Activated T-cell treated with anti-CD3 and anti-CD28 coated beads, Interleukin-2, amount 50 U/mL, for 1 hour (primary cell): ENCODE results near the gene PNMT.
"Not testable (repeated sequence)": the region's sequence is repeated elsewhere in the genome, so short reads cannot be mapped to it uniquely, and the experiment has no call there.

ENCODE experiments used
- DNase-seq: peaks from one replicate; pipeline ENCODE4 v3.0.0-alpha.2; 2020

The PNMT gene

DNA sequence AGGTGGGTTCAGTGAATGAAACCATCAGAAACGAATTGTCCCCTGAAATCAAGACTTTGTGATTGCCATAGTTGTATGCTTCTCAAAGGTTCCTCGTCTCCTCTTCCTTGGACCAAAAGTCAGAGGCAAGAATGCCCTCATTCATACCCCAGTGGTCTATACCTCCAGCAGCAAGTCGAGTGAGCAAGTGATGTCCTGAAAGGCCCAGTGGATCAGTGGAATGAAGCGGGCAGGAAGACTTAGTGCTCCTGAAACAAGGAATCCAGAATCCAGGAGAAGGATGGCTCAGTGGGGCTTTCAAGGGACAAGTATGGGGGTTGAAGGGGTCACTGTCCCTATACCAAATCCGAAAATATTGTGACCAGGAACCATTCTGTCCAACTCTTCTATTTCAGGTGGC is 26.3 kb downstream of the PNMT start:
- no peak for DNase-seq

GRCh38 chr17:39695089-39695474 is 26.8 kb downstream of the PNMT start:
- DNase-seq, result no peak

GRCh38 chr17:39696731-39697130 is 28.5 kb downstream of the PNMT start:
- DNase-seq, result no peak

- no peak for DNase-seq
These were observed 29.7 kb downstream of the PNMT start for GRCh38 chr17:39697961-39698360.

DNA sequence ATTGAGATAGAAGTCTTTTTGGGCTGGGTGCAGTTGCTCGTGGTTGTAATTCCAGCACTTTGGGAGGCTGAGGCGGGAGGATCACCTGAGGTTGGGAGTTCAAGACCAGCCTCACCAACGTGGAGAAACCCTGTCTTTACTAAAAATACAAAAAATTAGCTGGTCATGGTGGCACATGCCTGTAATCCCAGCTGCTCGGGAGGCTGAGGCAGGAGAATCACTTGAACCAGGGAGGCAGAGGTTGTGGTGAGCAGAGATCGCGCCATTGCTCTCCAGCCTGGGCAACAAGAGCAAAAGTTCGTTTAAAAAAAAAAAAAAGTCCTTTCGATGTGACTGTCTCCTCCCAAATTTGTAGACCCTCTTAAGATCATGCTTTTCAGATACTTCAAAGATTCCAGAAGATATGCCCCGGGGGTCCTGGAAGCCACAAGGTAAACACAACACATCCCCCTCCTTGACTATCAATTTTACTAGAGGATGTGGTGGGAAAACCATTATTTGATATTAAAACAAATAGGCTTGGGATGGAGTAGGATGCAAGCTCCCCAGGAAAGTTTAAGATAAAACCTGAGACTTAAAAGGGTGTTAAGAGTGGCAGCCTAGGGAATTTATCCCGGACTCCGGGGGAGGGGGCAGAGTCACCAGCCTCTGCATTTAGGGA is 31.0 kb downstream of the PNMT start:
- not testable (repeated sequence) for DNase-seq

DNA sequence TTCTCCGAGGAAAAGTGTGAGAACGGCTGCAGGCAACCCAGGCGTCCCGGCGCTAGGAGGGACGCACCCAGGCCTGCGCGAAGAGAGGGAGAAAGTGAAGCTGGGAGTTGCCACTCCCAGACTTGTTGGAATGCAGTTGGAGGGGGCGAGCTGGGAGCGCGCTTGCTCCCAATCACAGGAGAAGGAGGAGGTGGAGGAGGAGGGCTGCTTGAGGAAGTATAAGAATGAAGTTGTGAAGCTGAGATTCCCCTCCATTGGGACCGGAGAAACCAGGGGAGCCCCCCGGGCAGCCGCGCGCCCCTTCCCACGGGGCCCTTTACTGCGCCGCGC is 31.5 kb downstream of the PNMT start, which contains the start of gene ERBB2:
Gene ERBB2 (plus strand): TSS at position 247 of the 330 bp plus-strand sequence. CDS start 175 bp downstream, outside the sequence.
- DNase-seq, result no peak

GRCh38 chr17:39700148-39700987 is 32.1 kb downstream of the PNMT start:
- no peak for DNase-seq

DNA sequence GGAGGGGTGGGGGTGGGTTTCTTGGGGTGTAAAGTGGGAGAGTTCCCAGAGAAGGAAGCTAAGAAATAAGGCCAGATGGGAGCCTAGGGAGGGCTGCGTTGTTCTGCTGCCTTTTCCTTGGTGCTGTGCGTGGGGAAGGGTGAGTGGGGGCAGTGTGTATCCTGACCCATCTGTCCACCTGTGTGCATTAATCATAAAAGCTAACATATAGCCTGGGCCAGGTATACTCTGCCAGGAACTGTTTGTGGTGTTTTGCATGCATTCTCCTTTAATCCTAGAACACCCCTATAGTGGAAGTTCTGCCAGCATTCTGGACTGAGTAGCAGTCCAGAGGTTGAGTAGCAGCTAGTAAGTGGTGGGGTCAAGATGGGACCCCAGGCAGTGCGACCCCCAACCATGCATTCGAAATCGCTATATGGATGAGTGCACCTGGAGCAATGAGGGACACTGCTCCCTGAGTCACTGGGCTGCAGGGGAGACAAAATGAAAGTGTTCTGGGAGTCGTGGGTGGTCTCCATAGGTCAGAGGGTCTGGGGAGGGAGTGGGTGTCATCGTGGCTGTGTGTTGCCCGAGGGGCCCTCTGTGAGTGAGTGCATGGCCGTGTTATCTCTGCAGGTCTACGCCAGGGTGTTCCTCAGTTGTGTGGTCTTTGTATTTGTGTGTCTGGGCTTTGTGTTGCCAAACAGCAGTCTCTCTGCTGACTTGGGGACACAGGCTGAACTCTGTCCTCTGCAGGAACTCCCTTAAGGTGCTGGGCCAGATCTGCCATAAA is 32.9 kb downstream of the PNMT start:
- DNase-seq, result no peak

GRCh38 chr17:39701784-39702422 is 33.6 kb downstream of the PNMT start:
- DNase-seq, result no peak

- DNase-seq, result no peak
These were observed 34.9 kb downstream of the PNMT start for GRCh38 chr17:39702901-39703893.

GRCh38 chr17:39703913-39704312 is 35.7 kb downstream of the PNMT start:
- no peak for DNase-seq

- DNase-seq, result no peak
These were observed 36.7 kb downstream of the PNMT start for GRCh38 chr17:39704821-39705551.

- DNase-seq, result no peak
These were observed 37.6 kb downstream of the PNMT start for GRCh38 chr17:39705786-39706348.

- DNase-seq, result no peak
These were observed 38.1 kb downstream of the PNMT start for GRCh38 chr17:39706383-39706782.

GRCh38 chr17:39706921-39707337 is 38.7 kb downstream of the PNMT start:
- DNase-seq, result no peak

DNA sequence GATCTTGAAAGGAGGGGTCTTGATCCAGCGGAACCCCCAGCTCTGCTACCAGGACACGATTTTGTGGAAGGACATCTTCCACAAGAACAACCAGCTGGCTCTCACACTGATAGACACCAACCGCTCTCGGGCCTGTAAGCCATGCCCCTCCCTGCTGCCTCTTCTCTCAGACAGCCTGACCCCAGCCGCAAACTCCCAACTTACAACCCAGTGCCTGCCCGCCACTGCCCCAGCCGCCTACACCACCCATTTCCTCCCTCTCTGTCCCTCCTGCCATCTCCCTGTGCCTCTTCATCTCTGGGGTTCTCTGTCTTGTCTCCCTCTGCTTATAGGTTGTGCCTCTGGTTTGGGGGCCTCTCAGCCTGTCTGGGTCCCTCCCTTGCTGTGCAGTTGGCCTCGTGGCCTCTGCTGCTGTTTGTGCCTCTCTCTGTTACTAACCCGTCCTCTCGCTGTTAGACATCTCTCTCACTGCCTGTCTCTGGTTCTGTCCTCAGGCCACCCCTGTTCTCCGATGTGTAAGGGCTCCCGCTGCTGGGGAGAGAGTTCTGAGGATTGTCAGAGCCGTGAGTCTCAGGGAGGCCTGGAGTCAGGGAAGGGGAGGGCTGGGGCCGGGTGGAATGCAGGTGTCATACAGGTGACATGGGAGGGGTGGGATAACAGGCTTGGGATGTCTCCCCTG is 41.2 kb downstream of the PNMT start:
- DNase-seq, result no peak

DNA sequence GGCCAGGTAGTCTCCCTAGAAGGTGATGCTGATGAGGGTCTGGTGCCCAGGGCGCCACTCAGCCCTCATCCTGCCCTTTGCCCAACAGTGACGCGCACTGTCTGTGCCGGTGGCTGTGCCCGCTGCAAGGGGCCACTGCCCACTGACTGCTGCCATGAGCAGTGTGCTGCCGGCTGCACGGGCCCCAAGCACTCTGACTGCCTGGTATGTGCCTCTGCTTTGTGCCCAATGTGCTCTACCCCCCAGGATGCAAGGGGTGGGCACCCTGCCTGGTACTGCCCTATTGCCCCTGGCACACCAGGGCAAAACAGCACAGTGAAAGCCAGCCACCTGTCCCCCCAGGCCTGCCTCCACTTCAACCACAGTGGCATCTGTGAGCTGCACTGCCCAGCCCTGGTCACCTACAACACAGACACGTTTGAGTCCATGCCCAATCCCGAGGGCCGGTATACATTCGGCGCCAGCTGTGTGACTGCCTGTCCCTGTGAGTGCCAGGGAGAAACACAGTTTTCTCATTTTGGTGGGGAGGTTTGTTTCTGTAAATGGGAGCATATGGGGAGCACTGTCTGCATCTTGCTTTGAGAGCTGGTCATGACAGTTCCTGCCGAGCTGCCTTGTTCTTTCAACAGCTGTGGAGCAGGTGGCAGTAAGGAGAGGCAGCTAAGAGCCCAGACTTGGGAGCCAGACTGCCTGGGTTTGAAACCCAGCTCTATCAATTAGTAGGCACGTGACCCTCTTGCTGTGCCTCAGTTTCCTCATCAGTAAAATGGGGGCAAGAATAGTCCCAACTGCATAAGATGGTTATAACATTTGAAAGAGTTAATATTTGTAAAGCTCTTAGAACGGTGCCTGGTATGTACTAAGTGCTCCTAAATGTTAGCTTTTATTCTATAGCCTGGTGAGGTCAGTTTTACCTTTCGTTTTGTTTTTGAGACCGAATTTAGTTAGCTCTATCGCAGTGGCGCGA is 42.0 kb downstream of the PNMT start:
- no peak for DNase-seq

DNA sequence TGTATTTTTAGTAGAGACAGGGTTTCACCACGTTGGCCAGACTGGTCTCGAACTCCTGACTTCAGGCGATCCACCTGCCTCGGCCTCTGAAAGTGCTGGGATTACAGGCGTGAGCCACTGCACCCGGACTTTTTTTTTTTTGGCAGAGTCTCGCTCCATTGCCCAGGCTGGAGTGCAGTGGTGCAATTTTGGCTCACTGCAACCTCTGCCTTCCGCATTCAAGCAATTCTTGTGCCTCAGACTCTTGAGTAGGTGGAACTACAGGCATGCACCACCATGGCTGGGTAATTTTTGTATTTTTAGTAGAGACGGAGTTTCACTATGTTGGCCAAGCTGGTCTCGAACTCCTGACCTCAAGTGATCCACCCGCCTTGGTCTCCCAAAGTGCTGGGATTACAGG is 42.8 kb downstream of the PNMT start:
- not testable (repeated sequence) for DNase-seq

DNA sequence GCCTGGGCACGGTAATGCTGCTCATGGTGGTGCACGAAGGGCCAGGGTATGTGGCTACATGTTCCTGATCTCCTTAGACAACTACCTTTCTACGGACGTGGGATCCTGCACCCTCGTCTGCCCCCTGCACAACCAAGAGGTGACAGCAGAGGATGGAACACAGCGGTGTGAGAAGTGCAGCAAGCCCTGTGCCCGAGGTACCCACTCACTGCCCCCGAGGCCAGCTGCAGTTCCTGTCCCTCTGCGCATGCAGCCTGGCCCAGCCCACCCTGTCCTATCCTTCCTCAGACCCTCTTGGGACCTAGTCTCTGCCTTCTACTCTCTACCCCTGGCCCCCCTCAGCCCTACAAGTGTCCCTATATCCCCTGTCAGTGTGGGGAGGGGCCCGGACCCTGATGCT is 43.6 kb downstream of the PNMT start:
- no peak for DNase-seq
